GM23338 (cell line): ENCODE measurements around the gene SPPL2C. TPM values are rescaled to one million over a fixed set of nuclear protein-coding genes. Genes with fewer than 3 reads are reported as not detected.

Experiments used
- ATAC-seq: fragments of 200-7000 bp; cut with Tn5 transposase; 3 replicates; pipeline ENCODE4 v1.9.1; 2020
- DNase-seq: peaks from one replicate; pipeline ENCODE4 v3.0.0-alpha.2; 2015; ENCODE audit warnings: low spot score
- H2AFZ ChIP-seq: fragments of 200-600 bp; sonication (generic); 2 replicates; pipeline ENCODE4 v1.8.0; 2016; ENCODE audit warnings: antibody characterized with exemption, mild to moderate bottlenecking, moderate library complexity
- H3F3A ChIP-seq: fragments of 200-600 bp; sonication (generic); replicated peaks from 2 replicates; pipeline ENCODE4 v1.8.0; 2017; ENCODE audit warnings: antibody characterized with exemption, mixed run types, low read depth
- H3K27ac ChIP-seq: fragments of 200-600 bp; sonication (generic); 2 replicates; pipeline ENCODE4 v1.6.1; 2016; ENCODE audit warnings: low read depth
- H3K27me3 ChIP-seq: fragments of 200-600 bp; sonication (generic); 2 replicates; pipeline ENCODE4 v1.8.0; 2016; ENCODE audit warnings: mild to moderate bottlenecking, mixed run types, moderate library complexity; ENCODE audit not compliant: insufficient read depth
- H3K36me3 ChIP-seq: fragments of 200-600 bp; sonication (generic); 2 replicates; pipeline ENCODE4 v1.8.0; 2016; ENCODE audit warnings: mild to moderate bottlenecking; ENCODE audit not compliant: insufficient read depth
- H3K4me1 ChIP-seq: fragments of 200-600 bp; sonication (generic); 2 replicates; pipeline ENCODE4 v1.8.0; 2016; ENCODE audit warnings: mild to moderate bottlenecking, moderate library complexity; ENCODE audit not compliant: insufficient read depth
- H3K4me2 ChIP-seq: fragments of 200-600 bp; sonication (generic); 2 replicates; pipeline ENCODE4 v1.7.1; 2017; ENCODE audit warnings: mixed run types
- H3K4me3 ChIP-seq: fragments of 200-600 bp; sonication (generic); 2 replicates; pipeline ENCODE4 v1.6.1; 2016; ENCODE audit warnings: mixed run types
- H3K79me2 ChIP-seq: fragments of 200-600 bp; sonication (generic); replicated peaks from 2 replicates; pipeline ENCODE4 v1.8.0; 2017; ENCODE audit warnings: mild to moderate bottlenecking; ENCODE audit not compliant: insufficient read depth
- H3K9me2 ChIP-seq: fragments of 200-600 bp; sonication (generic); 2 replicates; pipeline ENCODE4 v1.8.0; 2017; ENCODE audit not compliant: insufficient read depth
- H4K20me1 ChIP-seq: fragments of 200-600 bp; sonication (generic); replicated peaks from 2 replicates; pipeline ENCODE4 v1.8.0; 2017; ENCODE audit warnings: mild to moderate bottlenecking; ENCODE audit not compliant: insufficient read depth
- H3K27ac Mint-ChIP-seq: 2 replicates; pipeline ENCODE4 v1.8.0; 2020; ENCODE audit warnings: inconsistent platforms, mild to moderate bottlenecking, moderate library complexity, mixed read lengths
- H3K27me3 Mint-ChIP-seq: 3 replicates; pipeline ENCODE4 v1.8.0; 2022; ENCODE audit warnings: low read depth, mild to moderate bottlenecking, moderate library complexity, mixed read lengths, inconsistent platforms; ENCODE audit not compliant: insufficient read depth, poor library complexity
- H3K36me3 Mint-ChIP-seq: 3 replicates; pipeline ENCODE4 v1.8.0; 2021; ENCODE audit warnings: low read depth, mild to moderate bottlenecking, inconsistent platforms, moderate library complexity, mixed read lengths
- H3K4me1 Mint-ChIP-seq: 3 replicates; pipeline ENCODE4 v1.8.0; 2020; ENCODE audit warnings: mild to moderate bottlenecking, inconsistent platforms, mixed read lengths
- H3K4me3 Mint-ChIP-seq: 3 replicates; pipeline ENCODE4 v1.8.0; 2021; ENCODE audit warnings: moderate library complexity, mild to moderate bottlenecking, inconsistent platforms, mixed read lengths
- H3K9me3 Mint-ChIP-seq: 3 replicates; pipeline ENCODE4 v1.8.0; 2020; ENCODE audit warnings: moderate library complexity, mild to moderate bottlenecking, inconsistent platforms, mixed read lengths
- POLR2AphosphoS5 ChIP-seq: IDR thresholded peaks from 2 replicates; pipeline ENCODE4 v1.6.1; 2016; ENCODE audit warnings: antibody characterized with exemption, low read depth
- REST ChIP-seq: IDR thresholded peaks from one replicate; pipeline ENCODE4 v1.6.1; 2018; ENCODE audit warnings: antibody characterized with exemption; ENCODE audit not compliant: unreplicated experiment
- STAT1 ChIP-seq: IDR thresholded peaks from one replicate; pipeline ENCODE4 v1.6.1; 2016; ENCODE audit warnings: antibody characterized with exemption; ENCODE audit not compliant: unreplicated experiment
- ZNF462 ChIP-seq: fragments of 250-450 bp; sonication (Bioruptor Pico); IDR thresholded peaks from 2 replicates; pipeline ENCODE4 v1.5.0; 2020; ENCODE audit warnings: mild to moderate bottlenecking, moderate library complexity
- polyA plus RNA-seq: library from polyadenylated mRNA; unstranded; fragments of >200 nt; fragmentation: Nextera tagmentation; extraction: Ambion mirVana; gene quantifications from 2 replicates; pipeline ENCODE4 v1.2.1, GENCODE V29; 2016
- total RNA-seq: library from RNA; depleted of rRNA; stranded (reverse); fragments of >200 nt; shearing (Covaris generic); gene quantifications from 2 replicates; pipeline ENCODE4 v1.2.3, GENCODE V29; 2014

The SPPL2C gene
- total and polyA plus RNA-seq, 2 experiments from 2014 or later: 0.14 TPM; not detected in 1

GRCh38 chr17:45841186-45841585 lies 3.5 kb upstream of the SPPL2C start (continued):
- no peak for TF ChIP-seq REST

- DNase-seq (no peak), ATAC-seq (no peak)
- no peaks in the 10 kb centered on the region for H3K9me2 ChIP-seq
- no peak overlapping the region for H3K4me2 ChIP-seq
- Mint-ChIP-seq H3K4me1 (no peaks in the 10 kb centered on the region; the same call in 2 of the 3 replicates), H3K27ac (no peak overlapping the region), H3K9me3 (no peaks in the 10 kb centered on the region), H3K27me3 (peaks cover 11% of the 10 kb centered on the region), H3K4me3 (no peak overlapping the region), H3K36me3 (no peaks in the 10 kb centered on the region)
- H3K4me1 ChIP-seq: no peaks in the 10 kb centered on the region
- no peaks in the 10 kb centered on the region for H3F3A ChIP-seq
- H3K27ac ChIP-seq: no peak overlapping the region
- no peaks in the 10 kb centered on the region for H3K27me3 ChIP-seq
- H3K79me2 ChIP-seq: no peaks in the 10 kb centered on the region
- H2AFZ ChIP-seq: no peak overlapping the region
- no peak overlapping the region for H3K4me3 ChIP-seq
- no peak for TF ChIP-seq POLR2AphosphoS5
- H3K36me3 ChIP-seq: no peaks in the 10 kb centered on the region
- H4K20me1 ChIP-seq: no peaks in the 10 kb centered on the region
Observed at GRCh38 chr17:45841883-45842525, 2.7 kb upstream of the SPPL2C start.

- H3K27ac Mint-ChIP-seq: no peak overlapping the region
- no peaks in the 10 kb centered on the region for H3K36me3 Mint-ChIP-seq
- H3K9me3 Mint-ChIP-seq: no peaks in the 10 kb centered on the region
- ATAC-seq (no peak), DNase-seq (no peak)
- no peaks in the 10 kb centered on the region for H3K4me1 Mint-ChIP-seq
- Histone ChIP-seq H2AFZ (no peak overlapping the region), H3K4me1 (no peaks in the 10 kb centered on the region), H3K27me3 (no peaks in the 10 kb centered on the region), H3K4me3 (no peak overlapping the region), H3K36me3 (no peaks in the 10 kb centered on the region), H3K4me2 (no peak overlapping the region), H3F3A (no peaks in the 10 kb centered on the region), H4K20me1 (no peaks in the 10 kb centered on the region), H3K9me2 (no peaks in the 10 kb centered on the region), H3K27ac (no peak overlapping the region), H3K79me2 (no peaks in the 10 kb centered on the region)
- no peak overlapping the region for H3K4me3 Mint-ChIP-seq
- peaks cover 14% of the 10 kb centered on the region for H3K27me3 Mint-ChIP-seq
- TF ChIP-seq ZNF462 (no peak), STAT1 (no peak)
Observed at GRCh38 chr17:45843722-45844121, 959 bp upstream of the SPPL2C start.
